ENCODE data around the gene MIF4GD.

GRCh38 chr17:75318615-75319222 is 47.7 kb upstream of the MIF4GD start:
- no peak for TF ChIP-seq CTCF (IDR thresholded peaks at IDR 0.05; ENCODE audit: poor library complexity)
- TF ChIP-seq EZH2phosphoT487 (IDR thresholded peaks at IDR 0.05; ENCODE audit: low read depth, severe bottlenecking, unreplicated experiment), result no peak
